Measurements from ENCODE around the gene HSPB9. TPM values are rescaled to one million over a fixed set of nuclear protein-coding genes. Genes with fewer than 3 reads are reported as not detected.

HSPB9 gene
- polyA plus RNA-seq, 3 donors from 2014 or later = 0.11 TPM; not detected in 2

GRCh38 chr17:42159796-42160530, 37.4 kb downstream of the HSPB9 start:
- peaks cover 1 to 6% (median 2%) of the 10 kb centered on the region in 3 donors for H3K27me3 Mint-ChIP-seq (ENCODE audit: low read depth in 3 of 3)
- H3K36me3 Mint-ChIP-seq = no peaks in the 10 kb centered on the region
- DNase-seq = no peak
- H3K4me3 Mint-ChIP-seq = no peak overlapping the region
- no peaks in the 10 kb centered on the region for H3K9me3 Mint-ChIP-seq
- H3K4me1 Mint-ChIP-seq = peaks cover 9 to 11% of the 10 kb centered on the region in 2 donors
- no peak overlapping the region for H3K27ac Mint-ChIP-seq

- H3K36me3 Mint-ChIP-seq = no peaks in the 10 kb centered on the region
- H3K27ac Mint-ChIP-seq = no peak overlapping the region
- H3K4me3 Mint-ChIP-seq = no peak overlapping the region
- peaks cover 6 to 7% of the 10 kb centered on the region in 2 donors for H3K4me1 Mint-ChIP-seq
- H3K27me3 Mint-ChIP-seq (ENCODE audit: low read depth in 3 of 3) = peaks cover 0 to 5% (median 2%) of the 10 kb centered on the region in 3 donors
- H3K9me3 Mint-ChIP-seq = no peaks in the 10 kb centered on the region
- DNase-seq = no peak
Observed at GRCh38 chr17:42160531-42160910, 37.9 kb downstream of the HSPB9 start.

GRCh38 chr17:42163113-42163512, 40.5 kb downstream of the HSPB9 start:
- Mint-ChIP-seq H3K4me1 (no peaks in the 10 kb centered on the region), H3K4me3 (no peak overlapping the region), H3K27ac (no peak overlapping the region), H3K27me3 (ENCODE audit: low read depth in 3 of 3) (no peaks in the 10 kb centered on the region), H3K36me3 (no peaks in the 10 kb centered on the region), H3K9me3 (no peaks in the 10 kb centered on the region)
- DNase-seq = no peak

GRCh38 chr17:42163696-42164407, 41.2 kb downstream of the HSPB9 start:
- no peak for DNase-seq
- no peak overlapping the region for H3K27ac Mint-ChIP-seq
- no peak overlapping the region for H3K4me3 Mint-ChIP-seq
- H3K27me3 Mint-ChIP-seq (ENCODE audit: low read depth in 3 of 3) = no peaks in the 10 kb centered on the region
- no peaks in the 10 kb centered on the region for H3K9me3 Mint-ChIP-seq
- H3K4me1 Mint-ChIP-seq = no peaks in the 10 kb centered on the region
- no peaks in the 10 kb centered on the region for H3K36me3 Mint-ChIP-seq

- no peaks in the 10 kb centered on the region for H3K27me3 Mint-ChIP-seq (ENCODE audit: low read depth in 3 of 3)
- H3K27ac Mint-ChIP-seq = no peak overlapping the region
- H3K4me1 Mint-ChIP-seq = no peaks in the 10 kb centered on the region
- DNase-seq = no peak
- no peaks in the 10 kb centered on the region for H3K36me3 Mint-ChIP-seq
- no peak overlapping the region for H3K4me3 Mint-ChIP-seq
- H3K9me3 Mint-ChIP-seq = no peaks in the 10 kb centered on the region
Observed at GRCh38 chr17:42165751-42166150, 43.1 kb downstream of the HSPB9 start.

GRCh38 chr17:42166196-42166763, 43.7 kb downstream of the HSPB9 start:
- H3K36me3 Mint-ChIP-seq = no peaks in the 10 kb centered on the region
- H3K27me3 Mint-ChIP-seq (ENCODE audit: low read depth in 3 of 3) = no peaks in the 10 kb centered on the region
- H3K4me3 Mint-ChIP-seq = no peak overlapping the region
- no peak overlapping the region for H3K27ac Mint-ChIP-seq
- no peaks in the 10 kb centered on the region for H3K9me3 Mint-ChIP-seq
- DNase-seq = no peak
- H3K4me1 Mint-ChIP-seq = no peaks in the 10 kb centered on the region

GRCh38 chr17:42167807-42168206, 45.2 kb downstream of the HSPB9 start:
- no peak for DNase-seq
- Mint-ChIP-seq H3K4me1 (no peaks in the 10 kb centered on the region), H3K36me3 (no peaks in the 10 kb centered on the region), H3K4me3 (no peak overlapping the region), H3K27me3 (ENCODE audit: low read depth in 3 of 3) (peaks cover 0 to 1% (median 0%) of the 10 kb centered on the region in 3 donors), H3K9me3 (no peaks in the 10 kb centered on the region), H3K27ac (no peak overlapping the region)

- Mint-ChIP-seq H3K27me3 (ENCODE audit: low read depth in 3 of 3) (peaks cover 0 to 1% (median 0%) of the 10 kb centered on the region in 3 donors), H3K9me3 (no peaks in the 10 kb centered on the region), H3K27ac (no peak overlapping the region), H3K4me3 (no peak overlapping the region), H3K4me1 (no peaks in the 10 kb centered on the region), H3K36me3 (no peaks in the 10 kb centered on the region)
- no peak for DNase-seq
Observed at GRCh38 chr17:42169351-42169750, 46.7 kb downstream of the HSPB9 start.

GRCh38 chr17:42171831-42172230, 49.2 kb downstream of the HSPB9 start:
- Mint-ChIP-seq H3K4me3 (no peak overlapping the region), H3K36me3 (peaks cover 0 to 7% (median 0%) of the 10 kb centered on the region in 3 donors), H3K4me1 (no peaks in the 10 kb centered on the region), H3K9me3 (no peaks in the 10 kb centered on the region), H3K27ac (no peak overlapping the region), H3K27me3 (ENCODE audit: low read depth in 3 of 3) (peaks cover 0 to 8% (median 3%) of the 10 kb centered on the region in 3 donors)
- DNase-seq = no peak

Other genes with a start within 250 kb of the HSPB9 start
- 10 to 100 TPM; 46.9 to 99.2 (median 49.3) TPM for gene ACLY, start 203.9 kb upstream of the HSPB9 start, polyA plus RNA-seq
- under 1 TPM in 2 of 3 donors, not detected in 1; 0.15 to 0.38 TPM for gene ODAD4, start 192.2 kb upstream of the HSPB9 start, polyA plus RNA-seq
- 10 to 100 TPM; 22.8 to 56.3 (median 44.1) TPM for gene CNP, start 156.0 kb upstream of the HSPB9 start, polyA plus RNA-seq
- gene DNAJC7, start 105.4 kb upstream of the HSPB9 start, polyA plus RNA-seq = 10 to 100 TPM; 54.1 to 94.0 (median 55.8) TPM
- 10 to 100 TPM; 21.5 to 33.6 (median 32.6) TPM for gene NKIRAS2, start 102.7 kb upstream of the HSPB9 start, polyA plus RNA-seq
- gene C17orf113, start 72.2 kb upstream of the HSPB9 start, polyA plus RNA-seq = under 1 TPM in 2 of 3 donors, not detected in 1; 0.19 to 0.21 TPM
- under 1 TPM in 1 of 3 donors, not detected in 2; 0.44 TPM for gene ZNF385C, start 24.3 kb upstream of the HSPB9 start, polyA plus RNA-seq
- gene DHX58, start 10.1 kb upstream of the HSPB9 start, polyA plus RNA-seq = 10 to 100 TPM in 1 of 3 donors, 1 to 10 TPM in 2; 3.0 to 14.3 (median 9.8) TPM
- 1 to 10 TPM; 2.9 to 4.3 (median 3.5) TPM for gene KAT2A, start 1.4 kb upstream of the HSPB9 start, polyA plus RNA-seq
- 100 to 1,000 TPM; 120 to 152 (median 133) TPM for gene RAB5C, start 32.2 kb downstream of the HSPB9 start, polyA plus RNA-seq
- gene KCNH4, start 58.3 kb downstream of the HSPB9 start, polyA plus RNA-seq = not detected
- not detected for gene HCRT, start 62.6 kb downstream of the HSPB9 start, polyA plus RNA-seq
- gene GHDC, start 71.7 kb downstream of the HSPB9 start, polyA plus RNA-seq = 10 to 100 TPM; 15.8 to 21.1 (median 19.9) TPM
- gene STAT5B, start 153.6 kb downstream of the HSPB9 start, polyA plus RNA-seq = 10 to 100 TPM; 33.9 to 58.3 (median 37.8) TPM
- gene STAT5A, start 165.7 kb downstream of the HSPB9 start, polyA plus RNA-seq = 10 to 100 TPM; 33.2 to 62.9 (median 38.2) TPM

All from immature natural killer cell (primary cell).